ENCODE measurements around the gene CEL. TPM values are rescaled to one million over a fixed set of nuclear protein-coding genes. Genes with fewer than 3 reads are reported as not detected.
A peak's percentile ranks its signal among the peaks of the same experiment; 100 is the strongest.

Gene CEL
- total RNA-seq, 1 experiment from 2014 or later = 3.6 TPM

DNA sequence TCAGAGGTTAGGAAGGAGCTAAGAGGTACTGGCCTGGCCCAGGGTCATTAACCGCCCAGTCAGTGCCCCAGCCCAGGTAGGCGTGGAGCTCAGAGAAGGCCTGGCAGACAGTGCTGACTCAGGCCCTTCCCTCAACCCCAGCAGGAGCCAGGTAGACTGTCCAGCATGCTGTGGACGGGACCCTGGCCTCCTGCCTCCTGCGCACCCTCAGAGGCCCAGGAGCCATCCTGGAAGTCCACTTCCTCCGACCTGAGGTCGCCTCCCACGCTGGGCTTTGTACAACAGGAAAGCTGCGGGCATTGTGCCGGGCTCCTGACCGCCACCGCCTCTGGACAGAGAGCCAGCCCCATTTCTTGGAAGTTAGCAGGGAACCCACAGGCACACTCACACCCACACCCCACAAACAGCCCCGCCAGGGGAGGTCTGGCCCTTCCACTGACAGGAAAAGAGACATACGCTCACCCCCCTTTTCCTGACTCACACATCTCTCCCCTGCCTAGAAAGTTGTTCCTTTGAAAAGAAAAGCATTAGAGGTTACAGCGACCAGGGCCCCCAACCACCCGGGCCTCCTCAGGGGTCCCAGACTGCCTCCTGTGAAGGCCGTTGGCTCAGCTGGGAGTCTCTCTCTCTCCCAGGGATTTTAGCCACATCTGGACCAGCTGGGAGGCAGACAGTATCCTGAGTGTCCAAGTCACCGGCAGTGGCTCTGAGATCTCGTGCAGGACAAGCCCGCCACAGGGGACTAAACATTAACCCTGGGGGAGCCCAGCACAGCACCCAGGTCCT is 51.6 kb downstream of the CEL start:
- no peak overlapping the region for H3K4me3 Mint-ChIP-seq
- no peak overlapping the region for H3K18ac ChIP-seq (ENCODE audit: insufficient read length, low read depth, low read length)
- H3K4me2 ChIP-seq (ENCODE audit: insufficient read depth, insufficient read length, low read length) = no peak overlapping the region
- peaks cover 6% of the 10 kb centered on the region for H4K20me1 ChIP-seq (ENCODE audit: control insufficient read depth, insufficient read depth, insufficient read length)
- H4K91ac ChIP-seq (ENCODE audit: insufficient read length, low read depth, low read length) = no peak overlapping the region
- H2AFZ ChIP-seq (ENCODE audit: low read length) = no peak overlapping the region
- H3K23me2 ChIP-seq (ENCODE audit: insufficient read length, low read depth, low read length, poor library complexity, severe bottlenecking) = no peaks in the 10 kb centered on the region
- no peak overlapping the region for H2BK5ac ChIP-seq (ENCODE audit: insufficient read length, low read length)
- no peaks in the 10 kb centered on the region for H3K79me2 ChIP-seq (ENCODE audit: insufficient read depth, low read length)
- H3K14ac ChIP-seq (ENCODE audit: insufficient read depth, low read length) = no peak overlapping the region
- H3K9me3 ChIP-seq (ENCODE audit: control insufficient read depth, low read depth, low read length) = no peaks in the 10 kb centered on the region
- H2AK5ac ChIP-seq (ENCODE audit: insufficient read length, low read length) = no peak overlapping the region
- no peak overlapping the region for H3K9ac ChIP-seq (ENCODE audit: extremely low read depth, insufficient read length, low read length)
- no peak overlapping the region for H3K23ac ChIP-seq (ENCODE audit: insufficient read length, low read depth, low read length)
- peaks cover 7% of the 10 kb centered on the region for H3K27me3 Mint-ChIP-seq (ENCODE audit: low read depth)
- no peak overlapping the region for H3K4ac ChIP-seq (ENCODE audit: low read depth, low read length)
- peaks cover 2 to 12% (median 12%) of the 10 kb centered on the region in 3 experiments; a peak in 5 of 7 replicates for H3K36me3 Mint-ChIP-seq (ENCODE audit: insufficient read depth in 1 of 3, low read depth in 3 of 3)
- H3K27ac ChIP-seq (ENCODE audit: insufficient read length, low read depth, low read length) = no peak overlapping the region
- no peak overlapping the region for H4K8ac ChIP-seq (replicated peaks; ENCODE audit: insufficient read length, low read depth, low read length)
- peaks cover 3% of the 10 kb centered on the region; the same call in 1 of the 2 replicates for H3K27me3 ChIP-seq (ENCODE audit: insufficient read depth, low read length)
- DNase-seq = no peak
- H3K4me1 ChIP-seq (ENCODE audit: insufficient read depth, low read length) = no peaks in the 10 kb centered on the region
- no peak overlapping the region for H4K5ac ChIP-seq (ENCODE audit: insufficient read length, low read depth, low read length)
- peak overlapping the region in 1 of 3 experiments; percentile 85; a peak in 1 of 7 replicates for H3K27ac Mint-ChIP-seq
- no peak overlapping the region for H3T11ph ChIP-seq (ENCODE audit: low read length)
- H2BK120ac ChIP-seq (ENCODE audit: low read depth, low read length, poor library complexity, severe bottlenecking) = no peak overlapping the region
- no peaks in the 10 kb centered on the region for H3K79me1 ChIP-seq (ENCODE audit: insufficient read depth, low read depth, low read length, poor library complexity, severe bottlenecking)
- peaks cover 2 to 13% of the 10 kb centered on the region in 2 experiments; a peak in 3 of 4 replicates for H3K4me1 Mint-ChIP-seq
- no peak overlapping the region for H2BK12ac ChIP-seq (ENCODE audit: insufficient read length, low read depth, low read length)
- no peak overlapping the region for H3K56ac ChIP-seq (ENCODE audit: insufficient read length, low read depth, low read length)
- no peaks in the 10 kb centered on the region for H3K9me3 Mint-ChIP-seq
- H2BK20ac ChIP-seq (ENCODE audit: low read depth, low read length, poor library complexity, severe bottlenecking) = no peak overlapping the region
- no CpG with 5 or more reads among the region's 19 CpGs for WGBS (ENCODE audit: extremely low coverage, insufficient read length, low lambda C conversion rate)
- TF ChIP-seq, protein P1, sequence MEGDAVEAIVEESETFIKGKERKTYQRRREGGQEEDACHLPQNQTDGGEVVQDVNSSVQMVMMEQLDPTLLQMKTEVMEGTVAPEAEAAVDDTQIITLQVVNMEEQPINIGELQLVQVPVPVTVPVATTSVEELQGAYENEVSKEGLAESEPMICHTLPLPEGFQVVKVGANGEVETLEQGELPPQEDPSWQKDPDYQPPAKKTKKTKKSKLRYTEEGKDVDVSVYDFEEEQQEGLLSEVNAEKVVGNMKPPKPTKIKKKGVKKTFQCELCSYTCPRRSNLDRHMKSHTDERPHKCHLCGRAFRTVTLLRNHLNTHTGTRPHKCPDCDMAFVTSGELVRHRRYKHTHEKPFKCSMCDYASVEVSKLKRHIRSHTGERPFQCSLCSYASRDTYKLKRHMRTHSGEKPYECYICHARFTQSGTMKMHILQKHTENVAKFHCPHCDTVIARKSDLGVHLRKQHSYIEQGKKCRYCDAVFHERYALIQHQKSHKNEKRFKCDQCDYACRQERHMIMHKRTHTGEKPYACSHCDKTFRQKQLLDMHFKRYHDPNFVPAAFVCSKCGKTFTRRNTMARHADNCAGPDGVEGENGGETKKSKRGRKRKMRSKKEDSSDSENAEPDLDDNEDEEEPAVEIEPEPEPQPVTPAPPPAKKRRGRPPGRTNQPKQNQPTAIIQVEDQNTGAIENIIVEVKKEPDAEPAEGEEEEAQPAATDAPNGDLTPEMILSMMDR (conservative IDR thresholded peaks at IDR 0.05) = no peak
- H2BK15ac ChIP-seq (ENCODE audit: low read depth, low read length) = no peak overlapping the region
